ENCODE data around the gene FBXL7. TPM values are rescaled to one million over a fixed set of nuclear protein-coding genes. Genes with fewer than 3 reads are reported as not detected.

The FBXL7 gene
- total RNA-seq, 4 donors from 2014 or later: 6.5 to 37.0 (median 19.7) TPM

DNA sequence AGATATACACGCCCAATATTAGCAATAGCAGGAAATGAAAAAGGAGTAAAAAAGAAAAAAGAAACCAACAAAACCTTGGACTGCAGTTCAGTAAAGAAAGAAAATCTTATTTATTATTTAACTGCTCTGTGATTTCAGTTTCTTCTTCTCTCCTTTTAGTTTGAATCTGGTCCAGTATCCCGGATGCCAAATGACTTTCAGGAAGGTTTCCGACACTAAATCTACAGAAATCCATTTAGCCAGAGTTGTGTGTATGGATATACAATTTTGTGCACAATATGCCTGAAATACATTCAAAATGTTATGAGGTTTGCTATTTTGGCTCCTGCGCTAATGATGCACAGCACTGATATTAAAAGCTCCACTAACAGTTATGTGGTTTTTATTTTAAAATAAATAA, 64.5 kb downstream of the FBXL7 start:
- no peak overlapping the region for H3K27ac ChIP-seq
- DNase-seq: no peak
- no peak overlapping the region for H3K4me3 ChIP-seq
- no peaks in the 10 kb centered on the region for H3K4me1 ChIP-seq
- H3K36me3 ChIP-seq: no peaks in the 10 kb centered on the region
- H3K9me3 ChIP-seq: no peaks in the 10 kb centered on the region
- intact Hi-C loops (cut with DNase I; ENCODE audit: low total_unique reads): no loop called here
- no peak for TF ChIP-seq POLR2A (IDR thresholded peaks at IDR 0.05)
- TF ChIP-seq, protein P1, sequence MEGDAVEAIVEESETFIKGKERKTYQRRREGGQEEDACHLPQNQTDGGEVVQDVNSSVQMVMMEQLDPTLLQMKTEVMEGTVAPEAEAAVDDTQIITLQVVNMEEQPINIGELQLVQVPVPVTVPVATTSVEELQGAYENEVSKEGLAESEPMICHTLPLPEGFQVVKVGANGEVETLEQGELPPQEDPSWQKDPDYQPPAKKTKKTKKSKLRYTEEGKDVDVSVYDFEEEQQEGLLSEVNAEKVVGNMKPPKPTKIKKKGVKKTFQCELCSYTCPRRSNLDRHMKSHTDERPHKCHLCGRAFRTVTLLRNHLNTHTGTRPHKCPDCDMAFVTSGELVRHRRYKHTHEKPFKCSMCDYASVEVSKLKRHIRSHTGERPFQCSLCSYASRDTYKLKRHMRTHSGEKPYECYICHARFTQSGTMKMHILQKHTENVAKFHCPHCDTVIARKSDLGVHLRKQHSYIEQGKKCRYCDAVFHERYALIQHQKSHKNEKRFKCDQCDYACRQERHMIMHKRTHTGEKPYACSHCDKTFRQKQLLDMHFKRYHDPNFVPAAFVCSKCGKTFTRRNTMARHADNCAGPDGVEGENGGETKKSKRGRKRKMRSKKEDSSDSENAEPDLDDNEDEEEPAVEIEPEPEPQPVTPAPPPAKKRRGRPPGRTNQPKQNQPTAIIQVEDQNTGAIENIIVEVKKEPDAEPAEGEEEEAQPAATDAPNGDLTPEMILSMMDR (IDR thresholded peaks at IDR 0.05): no peak
- no peaks in the 10 kb centered on the region for H3K27me3 ChIP-seq

DNA sequence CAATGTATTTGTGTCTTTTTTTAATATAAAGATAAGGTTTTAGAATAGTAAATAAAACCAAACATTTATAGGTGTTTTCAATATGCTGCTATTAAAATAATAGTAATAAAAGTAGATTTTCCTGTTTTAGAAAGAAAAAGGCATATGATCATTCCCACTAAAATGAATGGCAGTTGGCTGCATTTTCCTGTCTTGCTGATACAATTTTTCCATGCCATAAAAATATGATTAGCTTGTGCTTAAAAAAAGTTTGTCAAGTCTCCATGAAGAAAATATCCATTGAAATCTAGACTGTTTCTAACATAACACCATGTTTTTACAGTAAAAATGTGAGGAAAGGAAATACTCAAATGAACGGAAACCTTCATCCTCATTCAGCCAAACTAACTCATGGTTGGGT, 65.0 kb downstream of the FBXL7 start:
- no peaks in the 10 kb centered on the region for H3K9me3 ChIP-seq
- H3K27me3 ChIP-seq: no peaks in the 10 kb centered on the region
- no peaks in the 10 kb centered on the region for H3K36me3 ChIP-seq
- H3K27ac ChIP-seq: no peak overlapping the region
- DNase-seq: no peak
- intact Hi-C loops (cut with DNase I; ENCODE audit: low total_unique reads): no loop called here
- TF ChIP-seq, protein P1 (IDR thresholded peaks at IDR 0.05): no peak
- H3K4me3 ChIP-seq: no peak overlapping the region
- H3K4me1 ChIP-seq: no peaks in the 10 kb centered on the region

DNA sequence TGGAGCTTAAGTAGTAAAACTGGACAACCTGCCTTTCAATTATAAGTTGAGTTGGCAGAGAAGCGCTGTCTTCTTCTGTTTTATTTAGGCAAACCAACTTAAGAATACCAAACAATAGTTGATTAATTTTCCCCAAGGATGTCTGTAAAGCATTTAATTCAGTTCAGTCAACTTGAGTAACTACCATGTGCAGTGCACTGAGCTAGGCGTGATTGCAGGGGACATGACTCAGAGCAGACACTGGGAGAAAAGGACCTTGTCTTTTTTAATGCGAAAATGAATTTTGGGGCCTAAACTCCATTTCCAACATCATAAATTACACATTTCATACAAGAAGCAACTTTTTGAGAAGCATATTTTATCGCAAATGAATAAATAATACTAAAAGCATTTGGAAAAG, 66.3 kb downstream of the FBXL7 start:
- H3K27me3 ChIP-seq: no peaks in the 10 kb centered on the region
- H3K27ac ChIP-seq: no peak overlapping the region
- H3K4me1 ChIP-seq: no peaks in the 10 kb centered on the region
- TF ChIP-seq POLR2A (IDR thresholded peaks at IDR 0.05): no peak
- TF ChIP-seq, protein P1 (IDR thresholded peaks at IDR 0.05): no peak
- no peaks in the 10 kb centered on the region for H3K36me3 ChIP-seq
- intact Hi-C loops (cut with DNase I; ENCODE audit: low total_unique reads): no loop called here
- H3K9me3 ChIP-seq: no peaks in the 10 kb centered on the region
- H3K4me3 ChIP-seq: no peak overlapping the region
- no peak for DNase-seq

DNA sequence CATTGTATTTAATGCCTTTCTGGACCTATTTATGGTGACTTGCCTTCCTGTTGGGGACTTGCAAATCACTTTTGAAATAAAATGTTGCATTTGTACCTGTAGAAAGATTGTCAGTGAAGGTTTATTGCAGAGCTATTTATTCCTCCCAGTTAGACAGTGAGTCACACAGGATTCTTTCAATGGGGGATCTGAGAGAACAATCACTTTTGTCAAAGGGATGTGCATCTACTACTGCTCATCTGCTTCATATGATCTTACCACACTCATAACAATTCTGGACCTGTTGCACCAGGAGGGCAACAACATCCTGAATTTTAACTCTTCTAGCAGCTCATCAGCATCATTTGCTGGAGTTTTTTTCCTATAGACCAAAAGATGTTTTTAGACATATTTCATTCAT, 66.8 kb downstream of the FBXL7 start:
- H3K9me3 ChIP-seq: no peaks in the 10 kb centered on the region
- DNase-seq: no peak
- H3K4me3 ChIP-seq: no peak overlapping the region
- no peaks in the 10 kb centered on the region for H3K4me1 ChIP-seq
- intact Hi-C loops (cut with DNase I; ENCODE audit: low total_unique reads): no loop called here
- H3K36me3 ChIP-seq: no peaks in the 10 kb centered on the region
- no peaks in the 10 kb centered on the region for H3K27me3 ChIP-seq
- no peak for TF ChIP-seq POLR2A (IDR thresholded peaks at IDR 0.05)
- TF ChIP-seq, protein P1 (IDR thresholded peaks at IDR 0.05): no peak
- H3K27ac ChIP-seq: no peak overlapping the region

DNA sequence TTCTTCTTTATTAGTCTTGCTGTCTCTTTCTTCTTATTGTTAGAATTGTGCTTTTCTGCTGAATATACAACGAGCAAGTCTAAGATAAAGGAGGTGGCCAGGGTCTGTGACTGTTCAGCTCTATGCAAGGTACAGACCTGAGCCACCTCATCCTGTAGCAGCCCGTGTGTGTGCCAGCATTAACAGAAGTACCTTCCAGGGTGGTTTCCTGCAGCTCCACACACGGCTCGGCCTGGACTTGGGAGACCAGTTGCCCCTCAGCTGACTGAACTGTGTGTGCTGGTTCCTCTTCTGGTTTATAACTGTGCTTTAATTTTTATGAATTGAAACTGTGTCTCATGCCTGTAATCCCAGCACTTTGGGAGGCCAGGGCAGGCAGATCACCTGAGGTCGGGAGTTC, 70.5 kb downstream of the FBXL7 start:
- no peaks in the 10 kb centered on the region for H3K36me3 ChIP-seq
- TF ChIP-seq POLR2A (IDR thresholded peaks at IDR 0.05): no peak
- TF ChIP-seq, protein P1 (IDR thresholded peaks at IDR 0.05): no peak
- H3K4me1 ChIP-seq: no peaks in the 10 kb centered on the region
- intact Hi-C loops (cut with DNase I; ENCODE audit: low total_unique reads): no loop called here
- no peak overlapping the region for H3K27ac ChIP-seq
- no peak overlapping the region for H3K4me3 ChIP-seq
- DNase-seq: no peak
- H3K27me3 ChIP-seq: no peaks in the 10 kb centered on the region
- no peaks in the 10 kb centered on the region for H3K9me3 ChIP-seq
